Left hindlimb (tissue), 1 donor: ENCODE results near the gene SLC25A26.

ENCODE experiments used
- DNase-seq: peaks from one replicate; pipeline ENCODE4 v3.0.0-alpha.2; 2018

SLC25A26 gene

GRCh38 chr3:66380200-66380932 is 159.6 kb downstream of the SLC25A26 start:
- DNase-seq = no peak

- DNase-seq = peak; percentile 75
Measured at GRCh38 chr3:66381626-66382025, 160.8 kb downstream of the SLC25A26 start.

- no peak for DNase-seq
Measured at GRCh38 chr3:66382142-66382541, 161.3 kb downstream of the SLC25A26 start.

GRCh38 chr3:66383023-66383422 is 162.2 kb downstream of the SLC25A26 start:
- no peak for DNase-seq

- DNase-seq = no peak
Measured at GRCh38 chr3:66383998-66384745, 163.4 kb downstream of the SLC25A26 start.

GRCh38 chr3:66385066-66385465 is 164.3 kb downstream of the SLC25A26 start:
- DNase-seq = no peak

- DNase-seq = no peak
Measured at GRCh38 chr3:66386011-66386924, 165.5 kb downstream of the SLC25A26 start.

- no peak for DNase-seq
Measured at GRCh38 chr3:66386925-66387650, 166.3 kb downstream of the SLC25A26 start.

- DNase-seq = no peak
Measured at GRCh38 chr3:66390013-66390412, 169.2 kb downstream of the SLC25A26 start.

GRCh38 chr3:66392512-66392911 is 171.7 kb downstream of the SLC25A26 start:
- DNase-seq = no peak

- DNase-seq = no peak
Measured at GRCh38 chr3:66392966-66393332, 172.1 kb downstream of the SLC25A26 start.

GRCh38 chr3:66393333-66394005 is 172.7 kb downstream of the SLC25A26 start:
- peak; percentile 60 for DNase-seq

- no peak for DNase-seq
Measured at GRCh38 chr3:66394019-66394752, 173.4 kb downstream of the SLC25A26 start.

GRCh38 chr3:66394753-66395249 is 174.0 kb downstream of the SLC25A26 start:
- no peak for DNase-seq

- no peak for DNase-seq
Measured at GRCh38 chr3:66395635-66396034, 174.8 kb downstream of the SLC25A26 start.

GRCh38 chr3:66396161-66396760 is 175.5 kb downstream of the SLC25A26 start:
- no peak for DNase-seq

GRCh38 chr3:66396888-66397287 is 176.1 kb downstream of the SLC25A26 start:
- DNase-seq = no peak

- DNase-seq = no peak
Measured at GRCh38 chr3:66397745-66398144, 176.9 kb downstream of the SLC25A26 start.

GRCh38 chr3:66398228-66399025 is 177.6 kb downstream of the SLC25A26 start:
- no peak for DNase-seq
